ENCODE data around the gene IGFLR1.
A peak's percentile ranks its signal among the peaks of the same experiment; 100 is the strongest.
"Not testable (repeated sequence)": the region's sequence is repeated elsewhere in the genome, so short reads cannot be mapped to it uniquely, and the experiment has no call there.

The IGFLR1 gene

DNA sequence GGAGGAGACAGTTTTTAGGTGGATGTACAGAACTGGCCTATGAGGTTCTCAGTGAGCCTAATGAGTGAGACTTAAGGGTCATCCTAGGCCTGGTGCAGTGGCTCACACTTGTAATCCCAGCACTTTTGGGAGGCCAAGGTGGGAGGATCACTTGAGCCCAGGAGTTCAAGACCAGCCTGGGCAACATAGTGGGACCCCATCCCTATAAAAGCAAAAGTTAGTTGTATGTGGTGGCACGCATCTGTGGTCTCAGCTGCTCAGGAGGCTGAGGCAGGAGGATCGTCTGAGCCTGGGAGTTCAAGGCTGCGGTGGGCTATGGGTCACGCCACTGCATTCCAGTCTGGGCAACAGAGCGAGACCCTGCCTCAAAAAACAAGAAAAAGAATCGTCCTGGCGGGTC, 18.1 kb downstream of the IGFLR1 start:
- not testable (repeated sequence) for DNase-seq (ENCODE audit: low read depth in 2 of 2)

GRCh38 chr19:35723671-35724070, 18.6 kb downstream of the IGFLR1 start:
- no peak for DNase-seq (ENCODE audit: low read depth in 2 of 2)

- DNase-seq (ENCODE audit: low read depth in 2 of 2) = no peak
These were observed 19.4 kb downstream of the IGFLR1 start for GRCh38 chr19:35722897-35723296.

- no peak for DNase-seq (ENCODE audit: low read depth in 2 of 2)
These were observed 19.8 kb downstream of the IGFLR1 start for GRCh38 chr19:35722461-35722860.

DNA sequence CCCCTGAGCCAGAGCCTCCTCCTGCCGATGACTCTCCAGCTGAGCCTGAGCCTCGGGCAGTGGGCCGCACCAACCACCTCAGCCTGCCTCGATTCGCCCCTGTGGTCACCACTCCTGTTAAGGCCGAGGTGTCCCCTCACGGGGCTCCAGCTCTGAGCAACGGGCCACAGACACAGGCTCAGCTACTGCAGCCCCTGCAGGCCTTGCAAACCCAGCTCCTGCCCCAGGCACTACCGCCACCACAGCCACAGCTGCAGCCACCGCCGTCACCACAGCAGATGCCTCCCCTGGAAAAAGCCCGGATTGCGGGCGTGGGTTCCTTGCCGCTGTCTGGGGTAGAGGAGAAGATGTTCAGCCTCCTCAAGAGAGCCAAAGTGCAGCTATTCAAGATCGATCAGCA, 20.9 kb downstream of the IGFLR1 start:
- no peak for DNase-seq (ENCODE audit: low read depth in 2 of 2)

DNA sequence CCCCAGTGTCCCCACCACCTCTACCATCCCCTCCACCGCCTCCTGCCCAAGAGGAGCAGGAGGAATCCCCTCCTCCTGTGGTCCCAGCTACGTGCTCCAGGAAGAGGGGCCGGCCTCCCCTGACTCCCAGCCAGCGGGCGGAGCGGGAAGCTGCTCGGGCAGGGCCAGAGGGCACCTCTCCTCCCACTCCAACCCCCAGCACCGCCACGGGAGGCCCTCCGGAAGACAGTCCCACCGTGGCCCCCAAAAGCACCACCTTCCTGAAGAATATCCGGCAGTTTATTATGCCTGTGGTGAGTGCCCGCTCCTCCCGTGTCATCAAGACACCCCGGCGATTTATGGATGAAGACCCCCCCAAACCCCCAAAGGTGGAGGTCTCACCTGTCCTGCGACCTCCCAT, 21.6 kb downstream of the IGFLR1 start:
- DNase-seq (ENCODE audit: low read depth in 2 of 2) = no peak

DNA sequence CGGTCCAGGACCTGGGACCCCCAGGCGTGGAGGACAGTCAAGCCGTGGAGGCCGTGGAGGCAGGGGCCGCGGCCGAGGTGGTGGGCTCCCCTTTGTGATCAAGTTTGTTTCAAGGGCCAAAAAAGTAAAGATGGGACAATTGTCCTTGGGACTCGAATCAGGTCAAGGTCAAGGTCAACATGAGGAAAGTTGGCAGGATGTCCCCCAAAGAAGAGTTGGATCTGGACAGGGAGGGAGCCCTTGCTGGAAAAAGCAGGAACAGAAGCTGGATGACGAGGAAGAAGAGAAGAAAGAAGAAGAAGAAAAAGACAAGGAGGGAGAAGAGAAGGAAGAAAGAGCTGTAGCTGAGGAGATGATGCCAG, 22.1 kb downstream of the IGFLR1 start:
- no peak for DNase-seq (ENCODE audit: low read depth in 2 of 2)

GRCh38 chr19:35719402-35720162, 22.7 kb downstream of the IGFLR1 start:
- DNase-seq (ENCODE audit: low read depth in 2 of 2) = no peak

- peak; percentile 55 for DNase-seq (ENCODE audit: low read depth in 2 of 2)
These were observed 23.8 kb downstream of the IGFLR1 start for GRCh38 chr19:35718345-35719041.

DNA sequence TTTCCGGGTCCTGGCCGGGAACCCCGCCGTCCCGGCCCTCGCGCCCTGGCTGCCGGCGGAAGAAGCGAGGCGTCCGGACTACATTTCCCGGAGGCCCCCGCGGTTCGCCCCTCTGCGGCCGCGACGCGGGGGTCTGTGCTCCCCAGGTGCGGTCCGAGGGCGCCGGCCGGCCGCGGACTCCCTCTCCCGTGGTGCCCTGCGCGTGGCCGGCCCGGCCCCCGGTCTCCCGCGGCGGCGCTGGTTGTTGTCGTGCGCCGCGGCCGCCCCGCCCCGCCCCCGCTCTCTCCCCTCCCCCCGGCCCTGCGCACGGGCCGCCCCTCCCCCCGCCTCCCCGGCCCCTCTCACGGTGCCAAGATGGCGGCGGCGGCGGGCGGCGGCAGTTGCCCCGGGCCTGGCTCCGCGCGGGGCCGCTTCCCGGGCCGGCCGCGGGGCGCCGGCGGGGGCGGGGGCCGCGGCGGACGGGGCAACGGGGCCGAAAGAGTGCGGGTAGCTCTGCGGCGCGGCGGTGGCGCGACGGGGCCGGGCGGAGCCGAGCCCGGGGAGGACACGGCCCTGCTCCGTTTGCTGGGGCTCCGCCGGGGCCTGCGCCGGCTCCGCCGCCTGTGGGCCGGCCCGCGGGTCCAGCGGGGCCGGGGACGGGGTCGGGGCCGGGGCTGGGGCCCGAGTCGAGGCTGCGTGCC, 24.4 kb downstream of the IGFLR1 start, which contains the start of gene KMT2B:
TSS of gene KMT2B (plus strand) at position 339 of the 680 bp plus-strand sequence. CDS start at position 355, 16 bp downstream.
- peak in 1 of 2 donors; percentile 93 for DNase-seq (ENCODE audit: low read depth in 2 of 2)

- peak; percentile 73 to 93 for DNase-seq (ENCODE audit: low read depth in 2 of 2)
These were observed 25.2 kb downstream of the IGFLR1 start for GRCh38 chr19:35716801-35717664.

DNA sequence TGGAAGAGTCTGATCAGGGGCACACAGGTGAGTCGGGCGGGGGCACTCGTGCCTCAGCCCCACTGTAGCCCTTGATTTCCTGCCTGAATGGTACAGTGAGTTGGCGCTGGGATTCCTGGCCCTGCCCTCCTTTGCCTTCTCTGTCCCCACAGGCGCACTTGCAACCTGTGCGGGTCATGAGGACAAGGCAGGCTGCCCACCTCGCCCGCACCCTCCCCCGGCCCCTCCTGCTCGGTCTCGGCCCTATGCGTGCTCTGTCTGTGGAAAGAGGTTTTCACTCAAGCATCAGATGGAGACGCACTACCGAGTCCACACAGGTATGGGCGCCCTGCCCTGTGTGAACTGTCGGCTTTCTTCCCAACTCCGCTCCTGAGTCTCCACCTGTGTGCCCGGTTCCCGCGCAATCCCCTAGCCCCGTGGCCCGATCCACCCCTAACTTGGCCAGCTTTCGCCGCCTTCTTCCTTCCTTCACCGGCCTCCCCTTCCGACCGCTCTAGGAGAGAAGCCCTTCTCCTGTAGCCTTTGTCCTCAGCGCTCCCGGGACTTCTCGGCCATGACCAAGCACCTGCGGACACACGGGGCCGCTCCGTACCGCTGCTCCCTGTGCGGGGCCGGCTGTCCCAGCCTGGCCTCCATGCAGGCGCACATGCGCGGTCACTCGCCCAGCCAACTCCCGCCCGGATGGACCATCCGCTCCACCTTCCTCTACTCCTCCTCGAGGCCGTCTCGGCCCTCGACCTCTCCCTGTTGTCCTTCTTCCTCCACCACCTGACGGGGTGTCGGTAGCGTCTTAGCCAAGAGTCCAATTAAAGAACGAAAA, 26.1 kb downstream of the IGFLR1 start:
- no peak for DNase-seq (ENCODE audit: low read depth in 2 of 2)

GRCh38 chr19:35715355-35715809, 26.9 kb downstream of the IGFLR1 start:
- no peak for DNase-seq (ENCODE audit: low read depth in 2 of 2)

DNA sequence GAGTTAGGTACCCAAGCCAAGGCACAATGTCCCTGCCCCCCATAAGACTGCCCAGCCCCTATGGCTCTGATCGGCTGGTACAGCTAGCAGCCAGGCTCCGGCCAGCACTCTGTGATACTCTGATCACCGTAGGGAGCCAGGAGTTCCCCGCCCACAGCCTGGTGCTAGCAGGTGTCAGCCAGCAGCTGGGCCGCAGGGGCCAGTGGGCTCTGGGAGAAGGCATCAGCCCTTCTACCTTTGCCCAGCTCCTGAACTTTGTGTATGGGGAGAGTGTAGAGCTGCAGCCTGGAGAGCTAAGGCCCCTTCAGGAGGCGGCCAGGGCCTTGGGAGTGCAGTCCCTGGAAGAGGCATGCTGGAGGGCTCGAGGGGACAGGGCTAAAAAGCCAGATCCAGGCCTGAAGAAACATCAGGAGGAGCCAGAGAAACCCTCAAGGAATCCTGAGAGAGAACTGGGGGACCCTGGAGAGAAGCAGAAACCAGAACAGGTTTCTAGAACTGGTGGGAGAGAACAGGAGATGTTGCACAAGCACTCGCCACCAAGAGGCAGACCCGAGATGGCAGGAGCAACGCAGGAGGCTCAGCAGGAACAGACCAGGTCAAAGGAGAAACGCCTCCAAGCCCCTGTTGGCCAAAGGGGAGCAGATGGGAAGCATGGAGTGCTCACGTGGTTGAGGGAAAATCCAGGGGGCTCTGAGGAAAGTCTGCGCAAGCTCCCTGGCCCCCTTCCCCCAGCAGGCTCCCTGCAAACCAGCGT, 27.5 kb downstream of the IGFLR1 start:
- DNase-seq (ENCODE audit: low read depth in 2 of 2) = no peak

DNA sequence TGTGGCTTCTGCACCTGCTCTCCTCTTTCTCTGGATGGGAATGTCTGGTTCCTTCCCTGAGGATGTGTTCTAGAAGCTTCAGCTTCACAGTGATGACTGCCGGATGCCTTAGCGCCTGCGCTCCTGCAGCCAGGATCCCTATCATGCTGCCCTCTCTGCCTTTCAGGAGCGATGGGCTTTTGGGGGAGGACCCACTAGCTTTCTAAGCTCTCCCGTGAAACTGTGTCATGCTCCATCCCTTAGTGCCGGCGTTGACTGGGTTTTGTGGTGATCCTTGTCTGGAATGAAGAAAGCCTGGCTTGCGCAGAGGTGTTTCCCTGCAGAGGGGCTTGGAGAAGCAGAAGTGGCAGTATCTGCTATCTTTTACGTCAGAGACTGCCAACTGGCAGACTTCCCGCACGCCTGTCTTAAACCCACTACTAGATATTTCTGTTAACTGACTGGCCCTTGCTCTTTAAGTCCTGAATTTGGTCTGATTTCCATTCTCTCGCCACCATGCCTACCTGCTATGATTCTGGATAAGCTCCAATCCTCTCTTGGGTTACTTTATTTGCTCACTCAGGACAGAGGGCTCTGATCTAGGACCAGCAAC, 28.3 kb downstream of the IGFLR1 start:
- no peak for DNase-seq (ENCODE audit: low read depth in 2 of 2)

DNA sequence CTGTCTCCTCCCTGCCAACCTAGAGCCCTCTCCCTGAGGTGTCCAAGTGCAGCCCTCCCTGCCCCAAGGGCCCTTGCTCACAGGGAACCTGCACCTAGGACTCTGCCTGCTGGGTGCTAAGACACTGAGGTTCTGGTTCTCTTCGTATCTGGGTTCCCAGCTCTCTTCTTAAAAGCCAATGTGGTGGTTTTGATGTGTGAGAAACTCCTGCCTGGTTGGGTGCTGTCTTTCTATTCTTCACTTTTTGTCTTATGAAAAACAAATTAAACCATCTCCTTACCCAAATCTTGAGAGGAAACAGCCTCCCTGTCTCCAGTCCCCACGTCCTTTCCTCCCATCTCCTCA, 28.8 kb downstream of the IGFLR1 start:
- no peak for DNase-seq (ENCODE audit: low read depth in 2 of 2)

GRCh38 chr19:35712567-35713505, 29.4 kb downstream of the IGFLR1 start:
- peak; percentile 81 to 82 for DNase-seq (ENCODE audit: low read depth in 2 of 2)
